ENCODE data around the gene NRCAM. TPM values are rescaled to one million over a fixed set of nuclear protein-coding genes. Genes with fewer than 3 reads are reported as not detected.

NRCAM gene
- polyA plus RNA-seq, 3 donors = not detected

DNA sequence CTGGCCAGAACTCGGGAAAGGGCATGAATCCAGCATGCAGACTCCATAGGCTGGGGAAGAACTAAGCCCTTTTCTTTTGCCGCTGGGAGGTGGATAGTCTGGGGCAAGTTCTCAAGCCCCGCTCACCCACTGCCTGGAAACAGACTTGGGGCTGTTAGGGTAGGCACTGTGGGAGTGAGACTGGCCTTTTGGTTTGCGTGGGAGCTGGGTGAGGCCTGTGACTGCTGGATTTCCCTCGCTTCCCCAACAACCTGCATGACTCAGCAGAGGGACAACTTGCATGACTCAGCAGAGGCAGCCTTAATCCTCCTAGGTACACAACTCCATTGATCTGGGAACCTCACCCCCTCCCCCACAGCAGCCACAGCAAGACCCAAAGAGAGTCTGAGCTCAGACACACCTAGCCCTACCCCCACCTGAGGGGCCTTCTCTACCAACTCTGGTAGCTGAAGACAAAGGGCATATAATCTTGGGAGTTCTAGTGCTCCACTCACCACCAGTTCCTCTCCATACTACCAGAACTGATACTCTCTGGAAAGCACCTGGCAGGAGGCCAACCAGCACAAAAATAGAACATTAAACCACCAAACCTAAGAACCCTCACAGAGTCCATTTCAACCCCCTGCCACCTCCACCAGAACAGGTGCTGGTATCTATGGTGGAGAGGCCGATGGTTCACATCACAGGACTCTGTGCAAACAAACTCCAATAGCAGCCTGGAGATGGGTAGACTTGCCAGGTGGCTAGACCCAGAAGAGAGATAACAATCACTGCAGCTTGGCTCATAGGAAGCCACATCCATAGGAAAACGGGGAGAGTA is 244.6 kb downstream of the NRCAM start:
- no peak overlapping the region for H3K9ac ChIP-seq (ENCODE audit: insufficient read depth, low read length, poor library complexity, severe bottlenecking)
- TF ChIP-seq, protein P1, sequence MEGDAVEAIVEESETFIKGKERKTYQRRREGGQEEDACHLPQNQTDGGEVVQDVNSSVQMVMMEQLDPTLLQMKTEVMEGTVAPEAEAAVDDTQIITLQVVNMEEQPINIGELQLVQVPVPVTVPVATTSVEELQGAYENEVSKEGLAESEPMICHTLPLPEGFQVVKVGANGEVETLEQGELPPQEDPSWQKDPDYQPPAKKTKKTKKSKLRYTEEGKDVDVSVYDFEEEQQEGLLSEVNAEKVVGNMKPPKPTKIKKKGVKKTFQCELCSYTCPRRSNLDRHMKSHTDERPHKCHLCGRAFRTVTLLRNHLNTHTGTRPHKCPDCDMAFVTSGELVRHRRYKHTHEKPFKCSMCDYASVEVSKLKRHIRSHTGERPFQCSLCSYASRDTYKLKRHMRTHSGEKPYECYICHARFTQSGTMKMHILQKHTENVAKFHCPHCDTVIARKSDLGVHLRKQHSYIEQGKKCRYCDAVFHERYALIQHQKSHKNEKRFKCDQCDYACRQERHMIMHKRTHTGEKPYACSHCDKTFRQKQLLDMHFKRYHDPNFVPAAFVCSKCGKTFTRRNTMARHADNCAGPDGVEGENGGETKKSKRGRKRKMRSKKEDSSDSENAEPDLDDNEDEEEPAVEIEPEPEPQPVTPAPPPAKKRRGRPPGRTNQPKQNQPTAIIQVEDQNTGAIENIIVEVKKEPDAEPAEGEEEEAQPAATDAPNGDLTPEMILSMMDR (IDR thresholded peaks at IDR 0.05) = no peak
- no peaks in the 10 kb centered on the region for H3K27me3 ChIP-seq (ENCODE audit: control insufficient read depth in 2 of 2, insufficient read depth in 2 of 2, low read length in 2 of 2)
- H4K20me1 ChIP-seq (ENCODE audit: insufficient read depth, low read length) = no peaks in the 10 kb centered on the region
- no peak for DNase-seq
- 79% methylated on average over 5 of the region's 7 CpGs for WGBS (ENCODE audit: insufficient coverage)
- Mint-ChIP-seq H3K36me3 (no peaks in the 10 kb centered on the region), H3K27ac (no peak overlapping the region), H3K9me3 (peaks cover 2 to 9% (median 6%) of the 10 kb centered on the region in 7 donors), H3K27me3 (ENCODE audit: low read depth in 3 of 3) (peaks cover 0 to 2% (median 2%) of the 10 kb centered on the region in 3 donors), H3K4me3 (no peak overlapping the region), H3K4me1 (peaks cover 3% of the 10 kb centered on the region)
- peaks cover 0 to 6% of the 10 kb centered on the region in 2 donors for H3K9me3 ChIP-seq (replicated peaks in 1 of 2; ENCODE audit: control insufficient read depth in 1 of 2, insufficient read depth in 1 of 2, low read length in 2 of 2)
- intact Hi-C loops (cut with micrococcal nuclease) = no loop called here
- H3K4me1 ChIP-seq (ENCODE audit: control insufficient read depth in 1 of 2, insufficient read depth in 2 of 2, low read length in 2 of 2) = no peaks in the 10 kb centered on the region
- no peak overlapping the region for H2AFZ ChIP-seq (ENCODE audit: insufficient read depth, low read depth, low read length, poor library complexity, severe bottlenecking)
- no peaks in the 10 kb centered on the region for H3K79me2 ChIP-seq (ENCODE audit: insufficient read depth, low read length)
- no peak overlapping the region for H3K27ac ChIP-seq (ENCODE audit: low read depth in 1 of 2, low read length in 2 of 2)
- no peak overlapping the region for H3K4me2 ChIP-seq (replicated peaks; ENCODE audit: extremely low read depth, low read length, poor library complexity, severe bottlenecking)
- no peak overlapping the region for H3K4me3 ChIP-seq (replicated peaks in 1 of 3; ENCODE audit: low read depth in 2 of 3, low read length in 3 of 3)
- H3K36me3 ChIP-seq (replicated peaks in 1 of 2; ENCODE audit: control insufficient read depth in 1 of 2, insufficient read depth in 2 of 2, low read length in 2 of 2) = no peaks in the 10 kb centered on the region

DNA sequence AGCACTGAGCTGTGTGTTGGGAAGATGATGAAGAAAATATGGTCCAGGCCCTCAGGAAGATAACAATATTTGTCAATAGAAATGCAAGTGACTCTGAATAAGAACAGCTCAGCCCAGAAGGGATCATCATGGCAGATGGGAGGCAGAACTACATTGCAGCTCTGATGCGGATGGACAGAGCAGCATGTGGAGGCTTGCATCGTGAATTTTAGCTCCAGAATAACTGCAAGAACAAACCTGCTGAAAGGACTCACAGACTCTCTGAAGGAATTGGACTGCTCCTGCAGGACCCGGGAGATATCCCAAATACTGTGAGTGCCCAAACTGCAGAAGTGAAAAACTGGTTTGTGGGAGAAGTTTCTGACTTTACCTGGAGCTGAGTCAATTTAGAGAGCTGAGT is 245.4 kb downstream of the NRCAM start:
- Mint-ChIP-seq H3K9me3 (peaks cover 0 to 7% (median 5%) of the 10 kb centered on the region in 7 donors), H3K4me3 (no peak overlapping the region), H3K4me1 (peaks cover 3% of the 10 kb centered on the region), H3K27me3 (ENCODE audit: low read depth in 3 of 3) (peaks cover 0 to 2% (median 2%) of the 10 kb centered on the region in 3 donors), H3K27ac (no peak overlapping the region), H3K36me3 (no peaks in the 10 kb centered on the region)
- intact Hi-C loops (cut with micrococcal nuclease) = no loop called here
- Histone ChIP-seq H3K4me2 (replicated peaks; ENCODE audit: extremely low read depth, low read length, poor library complexity, severe bottlenecking) (no peak overlapping the region), H3K27ac (ENCODE audit: low read depth in 1 of 2, low read length in 2 of 2) (no peak overlapping the region), H3K9me3 (replicated peaks in 1 of 2; ENCODE audit: control insufficient read depth in 1 of 2, insufficient read depth in 1 of 2, low read length in 2 of 2) (peaks cover 0 to 6% of the 10 kb centered on the region in 2 donors), H3K9ac (ENCODE audit: insufficient read depth, low read length, poor library complexity, severe bottlenecking) (no peak overlapping the region), H2AFZ (ENCODE audit: insufficient read depth, low read depth, low read length, poor library complexity, severe bottlenecking) (no peak overlapping the region), H3K4me3 (replicated peaks in 1 of 3; ENCODE audit: low read depth in 2 of 3, low read length in 3 of 3) (no peak overlapping the region), H3K27me3 (ENCODE audit: control insufficient read depth in 2 of 2, insufficient read depth in 2 of 2, low read length in 2 of 2) (no peaks in the 10 kb centered on the region), H4K20me1 (ENCODE audit: insufficient read depth, low read length) (no peaks in the 10 kb centered on the region), H3K36me3 (replicated peaks in 1 of 2; ENCODE audit: control insufficient read depth in 1 of 2, insufficient read depth in 2 of 2, low read length in 2 of 2) (no peaks in the 10 kb centered on the region), H3K4me1 (ENCODE audit: control insufficient read depth in 1 of 2, insufficient read depth in 2 of 2, low read length in 2 of 2) (no peaks in the 10 kb centered on the region), H3K79me2 (ENCODE audit: insufficient read depth, low read length) (no peaks in the 10 kb centered on the region)
- 97% methylated on average over 3 of the region's 3 CpGs for WGBS (ENCODE audit: insufficient coverage)
- TF ChIP-seq, protein P1 (IDR thresholded peaks at IDR 0.05) = no peak
- DNase-seq = no peak

Measured in CD14-positive monocyte (primary cell).